Cardiac muscle cell (in vitro differentiated cells and primary cell): ENCODE data around the gene RHOBTB3. TPM values are rescaled to one million over a fixed set of nuclear protein-coding genes. Genes with fewer than 3 reads are reported as not detected.
"Not testable (repeated sequence)": the region's sequence is repeated elsewhere in the genome, so short reads cannot be mapped to it uniquely, and the experiment has no call there.

Experiments used
- DNase-seq, 2 donors: peaks; one replicate each; pipeline versions ENCODE4 v3.0.0 to v3.0.0-alpha.2; 2010 to 2017; ENCODE audit warnings: low read depth in 1 of 2, low spot score in 1 of 2
- H3K27ac ChIP-seq: fragments of 200-600 bp; sonication (generic); 2 replicates; pipeline ENCODE4 v1.5.1; 2016
- H3K27me3 ChIP-seq: fragments of 200-600 bp; sonication (generic); 2 replicates; pipeline ENCODE4 v1.6.0; 2016; ENCODE audit warnings: control low read depth
- H3K36me3 ChIP-seq: fragments of 200-600 bp; sonication (generic); 2 replicates; pipeline ENCODE4 v1.5.1; 2016; ENCODE audit warnings: control low read depth
- H3K4me1 ChIP-seq: fragments of 200-600 bp; sonication (generic); 2 replicates; pipeline ENCODE4 v1.8.1; 2017; ENCODE audit warnings: low read depth, mild to moderate bottlenecking, mixed run types
- H3K4me3 ChIP-seq: fragments of 200-600 bp; sonication (generic); 2 replicates; pipeline ENCODE4 v1.5.1; 2016; ENCODE audit warnings: mild to moderate bottlenecking
- H3K9me3 ChIP-seq: fragments of 200-600 bp; sonication (generic); 2 replicates; pipeline ENCODE4 v1.5.1; 2017; ENCODE audit warnings: low read depth, mild to moderate bottlenecking, control low read depth
- CTCF ChIP-seq: IDR thresholded peaks from 2 replicates; pipeline ENCODE4 v1.5.1; 2012; ENCODE audit warnings: low read depth, mild to moderate bottlenecking, low read length
- polyA plus RNA-seq: library from polyadenylated mRNA; unstranded; fragments of >200 nt; fragmentation: Nextera tagmentation; extraction: Ambion mirVana; gene quantifications from 2 replicates; pipeline ENCODE4 v1.2.1, GENCODE V29; 2016
- total RNA-seq: library from RNA; depleted of rRNA; stranded (reverse); fragments of >200 nt; gene quantifications from 2 replicates; pipeline ENCODE4 v1.2.3, GENCODE V29; 2016

The RHOBTB3 gene
- total and polyA plus RNA-seq, 2 experiments from 2014 or later: 455 to 477 TPM

GRCh38 chr5:95830226-95830625 lies 99.1 kb downstream of the RHOBTB3 start:
- TF ChIP-seq CTCF: no peak
- no peak for DNase-seq
- H3K27me3 ChIP-seq: no peaks in the 10 kb centered on the region

GRCh38 chr5:95832664-95833063 lies 101.5 kb downstream of the RHOBTB3 start:
- Histone ChIP-seq H3K4me1 (peaks cover 7% of the 10 kb centered on the region), H3K36me3 (no peaks in the 10 kb centered on the region), H3K9me3 (no peaks in the 10 kb centered on the region), H3K27me3 (no peaks in the 10 kb centered on the region), H3K27ac (no peak overlapping the region), H3K4me3 (no peak overlapping the region)
- no peak for DNase-seq
- no peak for TF ChIP-seq CTCF

More at GRCh38 chr5:95830226-95830625, 99.1 kb downstream of the RHOBTB3 start:
- H3K4me1 ChIP-seq: peaks cover 7% of the 10 kb centered on the region
- H3K36me3 ChIP-seq: no peaks in the 10 kb centered on the region
- H3K4me3 ChIP-seq: no peak overlapping the region
- H3K27ac ChIP-seq: no peak overlapping the region
- H3K9me3 ChIP-seq: no peaks in the 10 kb centered on the region

- no peak for TF ChIP-seq CTCF
- DNase-seq: no peak
- peaks cover 7% of the 10 kb centered on the region for H3K4me1 ChIP-seq
- no peaks in the 10 kb centered on the region for H3K36me3 ChIP-seq
- no peaks in the 10 kb centered on the region for H3K9me3 ChIP-seq
- no peaks in the 10 kb centered on the region for H3K27me3 ChIP-seq
- no peak overlapping the region for H3K27ac ChIP-seq
- no peak overlapping the region for H3K4me3 ChIP-seq
These were observed 104.7 kb downstream of the RHOBTB3 start for GRCh38 chr5:95835682-95836385.

GRCh38 chr5:95836544-95836943 lies 105.4 kb downstream of the RHOBTB3 start:
- H3K4me3 ChIP-seq: no peak overlapping the region
- no peaks in the 10 kb centered on the region for H3K27me3 ChIP-seq
- no peaks in the 10 kb centered on the region for H3K36me3 ChIP-seq
- no peak for TF ChIP-seq CTCF
- H3K4me1 ChIP-seq: peaks cover 7% of the 10 kb centered on the region
- H3K9me3 ChIP-seq: no peaks in the 10 kb centered on the region
- no peak overlapping the region for H3K27ac ChIP-seq
- DNase-seq: no peak

- not testable (repeated sequence) for H3K4me1 ChIP-seq, H3K27me3 ChIP-seq, H3K9me3 ChIP-seq, H3K27ac ChIP-seq, DNase-seq, H3K4me3 ChIP-seq, H3K36me3 ChIP-seq
These were observed 105.8 kb downstream of the RHOBTB3 start for GRCh38 chr5:95836971-95837370.

- Histone ChIP-seq H3K9me3 (no peaks in the 10 kb centered on the region), H3K36me3 (no peaks in the 10 kb centered on the region), H3K4me3 (no peak overlapping the region), H3K27ac (no peak overlapping the region), H3K27me3 (no peaks in the 10 kb centered on the region), H3K4me1 (peaks cover 7% of the 10 kb centered on the region)
- DNase-seq: no peak
- no peak for TF ChIP-seq CTCF
These were observed 106.4 kb downstream of the RHOBTB3 start for GRCh38 chr5:95837492-95837891.
